ENCODE measurements around the gene CCDC85C. TPM values are rescaled to one million over a fixed set of nuclear protein-coding genes. Genes with fewer than 3 reads are reported as not detected.

The CCDC85C gene
- total RNA-seq, 1 experiment from 2014 or later: 35.8 TPM

GRCh38 chr14:99609245-99610170 lies 5.5 kb upstream of the CCDC85C start (continued):
- TF ChIP-seq ZNF532 (CRISPR knock-in tag; IDR thresholded peaks at IDR 0.05; ENCODE audit: borderline replicate concordance) (no peak), PRDM15 (CRISPR knock-in tag; IDR thresholded peaks at IDR 0.05) (no peak), NR3C1 (CRISPR knock-in tag; conservative IDR thresholded peaks at IDR 0.05; ENCODE audit: low read depth) (no peak), ZNF219 (CRISPR knock-in tag; IDR thresholded peaks at IDR 0.05; ENCODE audit: borderline replicate concordance) (no peak)

- Mint-ChIP-seq H3K4me1 (peaks cover 6% of the 10 kb centered on the region), H3K4me3 (no peak overlapping the region), H3K9me3 (no peaks in the 10 kb centered on the region), H3K27me3 (ENCODE audit: low read depth) (peaks cover 21% of the 10 kb centered on the region), H3K36me3 (no peaks in the 10 kb centered on the region), H3K27ac (no peak overlapping the region)
- ATAC-seq (no peak), DNase-seq (ENCODE audit: low spot score) (no peak)
- ChIA-PET CTCF (interaction anchor here (1.5 kb wide), 1 partner anchor 14 kb away, joined by 6 read pairs; no protein-coding TSS in a partner anchor), POLR2A (no interaction called here)
- no peak for TF ChIP-seq CREM (CRISPR knock-in tag; IDR thresholded peaks at IDR 0.05)
- no peak for TF ChIP-seq ZBTB43 (CRISPR knock-in tag; IDR thresholded peaks at IDR 0.05)
- TF ChIP-seq ARID4B (CRISPR knock-in tag; IDR thresholded peaks at IDR 0.05; ENCODE audit: borderline replicate concordance): no peak
- TF ChIP-seq ZNF138 (CRISPR knock-in tag; conservative IDR thresholded peaks at IDR 0.05): no peak
- no peak for TF ChIP-seq ATF6 (CRISPR knock-in tag; IDR thresholded peaks at IDR 0.05)
- no peak for TF ChIP-seq ZNF423 (CRISPR knock-in tag; IDR thresholded peaks at IDR 0.05)
- TF ChIP-seq GABPB1 (CRISPR knock-in tag; IDR thresholded peaks at IDR 0.05): no peak
- TF ChIP-seq ATF1 (CRISPR knock-in tag; IDR thresholded peaks at IDR 0.05): no peak
- TF ChIP-seq ZNF232 (CRISPR knock-in tag; IDR thresholded peaks at IDR 0.05): no peak
- no peak for TF ChIP-seq RELA (CRISPR knock-in tag; IDR thresholded peaks at IDR 0.05; ENCODE audit: borderline replicate concordance)
- no peak for TF ChIP-seq ZNF219 (CRISPR knock-in tag; IDR thresholded peaks at IDR 0.05; ENCODE audit: borderline replicate concordance)
- no peak for TF ChIP-seq JAZF1 (CRISPR knock-in tag; IDR thresholded peaks at IDR 0.05)
- no peak for TF ChIP-seq TEAD1 (CRISPR knock-in tag; IDR thresholded peaks at IDR 0.05)
- TF ChIP-seq JUN (CRISPR knock-in tag; IDR thresholded peaks at IDR 0.05): no peak
- TF ChIP-seq TP53 (CRISPR knock-in tag; IDR thresholded peaks at IDR 0.05): no peak
- TF ChIP-seq EMX1 (CRISPR knock-in tag; IDR thresholded peaks at IDR 0.05): no peak
Observed at GRCh38 chr14:99608591-99608990, 4.6 kb upstream of the CCDC85C start.
